GM19035 (cell line): ENCODE results near the gene FCN3.
A peak's percentile ranks its signal among the peaks of the same experiment; 100 is the strongest.

Experiments
- ATAC-seq: cut with Tn5 transposase; IDR thresholded peaks from one replicate; pipeline ENCODE4 v1.9.1; 2021; ENCODE audit not compliant: unreplicated experiment

FCN3 gene

DNA sequence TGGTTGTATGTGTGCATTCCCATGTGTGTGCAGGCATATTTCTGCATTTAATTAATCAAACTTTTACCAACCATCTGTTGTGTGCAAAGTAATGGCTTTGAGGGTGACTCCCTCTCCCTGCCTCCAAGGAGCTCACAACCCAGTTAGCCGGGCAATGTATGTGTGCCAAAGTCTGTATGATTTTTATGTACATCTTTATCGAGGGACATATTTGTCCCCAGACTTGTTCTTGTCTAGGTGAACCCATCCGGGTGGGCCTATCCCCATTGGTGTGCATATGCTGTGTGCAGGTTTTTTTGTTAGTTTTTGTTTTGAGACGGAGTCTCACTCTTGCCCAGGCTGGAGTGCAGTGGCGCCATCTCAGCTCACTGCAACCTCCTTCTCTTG, 31.0 kb downstream of the FCN3 start:
- ATAC-seq = no peak

GRCh38 chr1:27342778-27343638, 31.6 kb downstream of the FCN3 start:
- peak; percentile 51 for ATAC-seq

DNA sequence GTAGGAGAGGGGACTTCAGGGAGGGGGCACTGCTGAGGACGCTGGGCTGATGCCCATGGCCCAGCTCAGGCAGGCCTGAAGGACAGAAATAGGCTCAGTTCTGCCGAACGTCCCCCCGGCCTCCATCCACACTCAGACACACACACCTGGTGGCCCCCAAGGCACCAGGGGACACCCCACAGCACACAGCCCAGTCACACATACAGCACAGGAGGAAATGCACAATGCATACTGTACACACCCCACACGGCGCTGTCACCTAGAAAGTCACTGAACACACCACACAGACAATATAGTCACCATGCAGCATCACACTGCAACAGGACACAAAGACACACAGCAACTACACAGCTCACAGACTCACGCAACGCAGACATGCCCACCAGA, 32.2 kb downstream of the FCN3 start:
- no peak for ATAC-seq

GRCh38 chr1:27341525-27342252, 32.9 kb downstream of the FCN3 start, which contains the start of gene SYTL1:
SYTL1 (plus strand) TSS chr1:27342022; CDS start chr1:27345335, 3,313 bp downstream.
- no peak for ATAC-seq

GRCh38 chr1:27339213-27339612, 35.4 kb downstream of the FCN3 start:
- ATAC-seq = no peak

GRCh38 chr1:27338751-27339150, 35.9 kb downstream of the FCN3 start:
- no peak for ATAC-seq

DNA sequence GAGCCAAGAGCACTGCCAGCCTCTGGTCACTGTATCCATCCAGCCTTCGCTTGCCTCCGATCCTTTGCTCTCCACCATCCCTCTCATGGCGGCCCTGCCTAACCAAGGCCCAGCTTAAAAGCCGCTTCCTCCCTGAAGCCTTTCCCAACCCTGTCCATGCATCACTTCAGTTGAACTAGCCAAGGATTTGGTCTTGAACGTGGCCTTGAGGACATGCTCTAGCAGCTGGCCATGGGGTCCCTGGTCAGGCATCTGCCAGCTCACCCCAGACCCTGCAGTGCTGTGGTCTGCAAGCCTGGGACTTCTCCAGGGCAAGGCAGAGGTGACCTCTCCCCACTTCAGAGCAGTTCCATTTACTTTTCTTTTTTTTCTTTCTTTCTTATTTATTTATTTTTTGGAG, 37.9 kb downstream of the FCN3 start:
- ATAC-seq = no peak

GRCh38 chr1:27335506-27336422, 38.9 kb downstream of the FCN3 start:
- ATAC-seq = no peak

DNA sequence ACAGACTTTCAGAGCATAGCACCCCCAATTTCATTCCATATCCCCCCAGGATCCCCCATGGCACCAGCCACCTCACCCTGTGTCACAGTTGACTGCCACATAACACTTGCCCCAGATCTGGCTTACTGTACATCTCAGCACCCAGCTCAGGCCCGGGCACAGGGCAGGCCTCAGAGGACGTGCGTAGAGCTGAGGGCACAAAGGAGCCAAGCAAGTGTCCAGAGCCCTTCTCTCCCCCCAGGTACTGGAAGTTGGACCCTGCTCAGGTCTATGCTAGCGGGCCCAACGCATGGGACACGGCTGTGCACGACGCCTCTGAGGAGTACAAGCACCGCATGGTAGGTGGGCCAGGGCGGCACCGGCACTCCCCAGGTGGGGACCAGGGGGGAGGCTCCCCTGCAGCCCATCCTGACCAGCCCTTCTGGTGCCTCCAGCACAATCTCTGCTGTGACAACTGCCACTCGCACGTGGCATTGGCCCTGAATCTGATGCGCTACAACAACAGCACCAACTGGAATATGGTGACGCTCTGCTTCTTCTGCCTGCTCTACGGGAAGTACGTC, 40.8 kb downstream of the FCN3 start:
- no peak for ATAC-seq

DNA sequence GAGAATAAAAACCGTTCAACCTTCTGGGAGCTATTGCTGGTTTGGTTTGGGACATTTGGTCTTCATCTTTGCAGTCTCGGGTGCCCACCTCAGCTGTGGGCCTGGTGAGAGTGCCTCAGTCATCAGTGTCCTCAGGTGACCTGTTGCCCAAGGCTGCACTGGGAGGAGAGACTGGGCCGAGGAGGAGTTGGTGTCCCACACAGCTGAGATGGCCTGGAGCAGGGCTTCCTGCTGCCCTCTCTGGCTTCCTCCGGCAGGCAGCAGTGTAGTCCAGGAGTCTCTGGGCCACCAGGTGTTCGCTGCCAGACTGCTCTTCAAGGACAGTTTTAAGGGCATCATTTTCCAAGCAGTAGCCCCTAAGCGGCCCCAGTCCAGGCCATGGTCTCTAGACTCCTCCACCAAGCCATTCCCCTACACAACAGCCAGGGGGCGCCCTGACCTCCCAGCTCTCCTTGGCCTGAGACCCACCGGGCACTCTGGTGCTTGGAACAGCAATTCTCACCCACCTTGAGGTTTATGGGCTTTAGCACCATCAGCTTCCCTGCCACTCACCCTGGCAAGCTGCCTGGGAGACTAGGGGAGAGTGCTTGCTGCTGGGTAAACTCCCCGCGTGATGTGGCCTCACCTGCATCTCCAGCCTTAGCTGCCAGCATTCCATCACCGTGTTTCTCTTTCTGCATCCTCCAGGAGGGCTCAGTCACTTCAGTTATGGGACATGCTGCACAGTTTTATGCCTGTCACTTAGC, 41.9 kb downstream of the FCN3 start:
- no peak for ATAC-seq

DNA sequence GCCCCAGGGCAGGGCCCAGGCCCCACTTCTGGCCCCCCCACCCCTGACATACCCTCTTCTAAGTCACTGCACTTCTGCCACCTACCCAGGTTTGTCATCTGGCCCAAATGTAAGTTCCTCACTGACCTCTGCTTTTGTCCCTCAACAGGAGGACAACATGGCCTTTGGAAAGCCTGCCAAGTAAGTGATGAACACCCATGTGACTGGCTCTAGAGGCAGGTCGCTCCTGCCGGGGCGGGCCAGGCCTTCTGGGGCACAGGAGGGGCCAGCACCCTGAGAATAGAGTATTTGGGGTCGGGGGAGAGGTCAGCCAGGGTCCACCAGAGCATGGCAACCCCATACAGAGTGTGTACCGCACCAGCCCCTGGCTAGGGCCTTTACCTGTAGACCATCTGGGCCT, 42.7 kb downstream of the FCN3 start:
- no peak for ATAC-seq

DNA sequence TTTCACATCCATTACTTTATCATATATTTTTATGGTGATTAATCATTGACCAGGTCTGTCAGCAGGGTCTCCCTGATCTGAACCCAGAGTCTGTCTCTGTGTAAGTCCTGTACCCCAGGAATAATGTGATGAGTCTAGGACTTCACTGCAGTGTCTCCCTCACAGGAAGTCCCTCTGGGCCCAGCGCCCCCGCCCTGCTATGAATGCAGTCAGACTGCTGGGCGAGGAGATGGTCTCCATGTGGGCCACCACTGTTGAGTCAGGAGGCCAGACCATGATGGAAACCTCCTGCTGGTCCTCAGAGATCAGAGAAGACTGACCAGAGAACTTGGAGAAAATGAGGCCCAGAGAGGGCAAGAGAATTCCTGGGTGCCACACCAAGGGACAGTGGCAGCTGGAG, 43.2 kb downstream of the FCN3 start:
- no peak for ATAC-seq

GRCh38 chr1:27330786-27331185, 43.8 kb downstream of the FCN3 start:
- no peak for ATAC-seq

- no peak for ATAC-seq
Measured at GRCh38 chr1:27327964-27328363, 46.7 kb downstream of the FCN3 start.

DNA sequence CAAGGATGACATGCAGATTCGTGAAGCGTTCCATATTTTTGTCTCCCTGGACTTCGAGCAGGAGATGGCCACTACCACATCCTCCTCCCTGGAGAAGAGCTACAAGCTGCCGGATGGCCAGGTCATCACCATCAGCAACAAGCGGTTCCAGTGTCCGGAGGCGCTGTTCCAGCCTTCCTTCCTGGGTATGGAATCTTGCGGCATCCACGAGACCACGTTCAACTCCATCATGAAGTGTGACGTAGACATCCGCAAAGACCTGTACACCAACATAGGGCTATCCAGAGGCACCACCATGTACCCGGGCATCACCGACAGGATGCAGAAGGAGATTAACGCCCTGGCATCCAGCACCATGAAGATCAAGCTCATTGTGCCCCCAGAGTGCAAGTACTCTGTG, 49.3 kb downstream of the FCN3 start:
- ATAC-seq = no peak

- ATAC-seq = no peak
Measured at GRCh38 chr1:27322569-27323240, 51.9 kb downstream of the FCN3 start.

DNA sequence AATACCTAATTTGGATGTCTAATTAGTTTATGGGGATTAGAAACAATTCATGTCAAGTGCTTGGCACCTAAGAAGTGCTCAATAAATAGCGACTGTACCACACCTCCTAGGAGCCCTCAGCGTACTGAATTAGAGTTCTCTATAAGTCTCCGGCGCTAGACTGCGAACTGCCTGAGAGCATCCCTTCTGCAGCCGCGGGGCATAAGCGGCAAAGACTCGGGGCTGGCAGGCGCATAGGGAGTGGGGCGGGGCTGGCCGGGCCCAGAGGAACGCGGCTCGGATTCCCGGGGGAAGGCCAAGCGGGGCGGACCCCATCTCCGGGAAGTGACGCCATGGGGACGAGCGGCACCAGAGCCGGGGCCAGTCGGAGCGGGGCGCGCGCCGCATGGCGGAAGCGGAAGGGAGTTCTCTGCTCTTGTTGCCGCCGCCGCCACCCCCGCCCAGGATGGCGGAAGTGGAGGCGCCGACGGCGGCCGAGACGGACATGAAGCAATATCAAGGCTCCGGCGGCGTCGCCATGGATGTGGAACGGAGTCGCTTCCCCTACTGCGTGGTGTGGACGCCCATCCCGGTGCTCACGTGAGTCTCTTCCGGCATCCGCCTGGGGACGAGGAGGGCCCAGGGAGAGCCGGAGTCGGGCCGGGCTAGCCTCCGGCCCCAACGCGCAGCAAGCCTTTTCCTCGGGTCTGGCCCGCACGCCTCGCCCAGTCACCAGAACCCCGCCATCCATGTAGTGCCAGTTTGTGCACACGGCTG, 52.6 kb downstream of the FCN3 start, which contains the start of gene TMEM222:
Gene TMEM222, plus strand, starts transcription at position 351 of the 756 bp plus-strand sequence. Its CDS starts 35 bp downstream, at position 386.
- peak; percentile 93 for ATAC-seq
